HEK293 (cell line): ENCODE measurements around the gene CCDC69.

Experiments
- EGR2 ChIP-seq: fragments of 450-650 bp; formaldehyde crosslinking; IDR thresholded peaks from 2 replicates; pipeline ENCODE4 v1.5.1; 2016; ENCODE audit warnings: low read depth, missing biosample characterization, missing genetic modification characterization
- IKZF3 ChIP-seq: fragments of 450-650 bp; IDR thresholded peaks from 2 replicates; pipeline ENCODE4 v1.5.0; 2018; ENCODE audit warnings: missing biosample characterization, mild to moderate bottlenecking, missing genetic modification characterization, moderate library complexity
- KLF1 ChIP-seq: fragments of 450-650 bp; formaldehyde crosslinking; IDR thresholded peaks from 2 replicates; pipeline ENCODE4 v1.5.1; 2016; ENCODE audit warnings: missing biosample characterization, missing genetic modification characterization
- KLF10 ChIP-seq: fragments of 450-650 bp; IDR thresholded peaks from 2 replicates; pipeline ENCODE4 v1.5.1; 2018; ENCODE audit warnings: missing biosample characterization, mild to moderate bottlenecking, missing genetic modification characterization
- KLF9 ChIP-seq: fragments of 450-650 bp; formaldehyde crosslinking; IDR thresholded peaks from 2 replicates; pipeline ENCODE4 v1.5.1; 2016; ENCODE audit warnings: missing biosample characterization, missing genetic modification characterization, low read depth
- MZF1 ChIP-seq: fragments of 450-650 bp; formaldehyde crosslinking; IDR thresholded peaks from 2 replicates; pipeline ENCODE4 v1.5.1; 2017; ENCODE audit warnings: missing biosample characterization, missing genetic modification characterization, borderline replicate concordance
- SP2 ChIP-seq: fragments of 450-650 bp; formaldehyde crosslinking; IDR thresholded peaks from 2 replicates; pipeline ENCODE4 v1.5.1; 2016; ENCODE audit warnings: missing biosample characterization, missing genetic modification characterization
- SP3 ChIP-seq: fragments of 450-650 bp; formaldehyde crosslinking; IDR thresholded peaks from 2 replicates; pipeline ENCODE4 v1.5.1; 2016; ENCODE audit warnings: missing biosample characterization, missing genetic modification characterization
- ZBTB20 ChIP-seq: fragments of 450-650 bp; formaldehyde crosslinking; IDR thresholded peaks from 2 replicates; pipeline ENCODE4 v1.5.1; 2016; ENCODE audit warnings: missing biosample characterization, missing genetic modification characterization
- ZBTB48 ChIP-seq: fragments of 450-650 bp; formaldehyde crosslinking; IDR thresholded peaks from 2 replicates; pipeline ENCODE4 v1.5.1; 2016; ENCODE audit warnings: missing biosample characterization, missing genetic modification characterization
- ZNF121 ChIP-seq: fragments of 450-650 bp; formaldehyde crosslinking; IDR thresholded peaks from 2 replicates; pipeline ENCODE4 v1.5.1; 2016; ENCODE audit warnings: missing biosample characterization, missing genetic modification characterization
- ZNF133 ChIP-seq: fragments of 450-650 bp; formaldehyde crosslinking; IDR thresholded peaks from 2 replicates; pipeline ENCODE4 v1.5.1; 2016; ENCODE audit warnings: missing biosample characterization, missing genetic modification characterization
- ZNF169 ChIP-seq: fragments of 450-650 bp; formaldehyde crosslinking; IDR thresholded peaks from 2 replicates; pipeline ENCODE4 v1.5.1; 2016; ENCODE audit warnings: missing biosample characterization, missing genetic modification characterization
- ZNF174 ChIP-seq: fragments of 450-650 bp; formaldehyde crosslinking; IDR thresholded peaks from 2 replicates; pipeline ENCODE4 v1.5.0; 2017; ENCODE audit warnings: missing biosample characterization, mild to moderate bottlenecking, missing genetic modification characterization
- ZNF214 ChIP-seq: fragments of 450-650 bp; formaldehyde crosslinking; IDR thresholded peaks from 2 replicates; pipeline ENCODE4 v1.5.1; 2017; ENCODE audit warnings: missing biosample characterization, mild to moderate bottlenecking, missing genetic modification characterization, borderline replicate concordance
- ZNF23 ChIP-seq: fragments of 450-650 bp; formaldehyde crosslinking; IDR thresholded peaks from 2 replicates; pipeline ENCODE4 v1.5.1; 2016; ENCODE audit warnings: missing biosample characterization, missing genetic modification characterization, borderline replicate concordance
- ZNF311 ChIP-seq: fragments of 450-650 bp; formaldehyde crosslinking; IDR thresholded peaks from 2 replicates; pipeline ENCODE4 v1.5.1; 2017; ENCODE audit warnings: missing biosample characterization, missing genetic modification characterization, borderline replicate concordance
- ZNF324 ChIP-seq: fragments of 450-650 bp; formaldehyde crosslinking; IDR thresholded peaks from 2 replicates; pipeline ENCODE4 v1.5.1; 2016; ENCODE audit warnings: missing biosample characterization, missing genetic modification characterization
- ZNF341 ChIP-seq: fragments of 450-650 bp; formaldehyde crosslinking; IDR thresholded peaks from 2 replicates; pipeline ENCODE4; 2016; ENCODE audit warnings: low read depth, missing biosample characterization, missing genetic modification characterization
- ZNF354C ChIP-seq: fragments of 450-650 bp; formaldehyde crosslinking; IDR thresholded peaks from 2 replicates; pipeline ENCODE4 v1.5.1; 2016; ENCODE audit warnings: missing biosample characterization, missing genetic modification characterization, low read depth, borderline replicate concordance
- ZNF426 ChIP-seq: fragments of 450-650 bp; formaldehyde crosslinking; IDR thresholded peaks from 2 replicates; pipeline ENCODE4 v1.5.1; 2017; ENCODE audit warnings: missing biosample characterization, missing genetic modification characterization, mild to moderate bottlenecking, inconsistent platforms, moderate library complexity
- ZNF571 ChIP-seq: fragments of 450-650 bp; formaldehyde crosslinking; IDR thresholded peaks from 2 replicates; pipeline ENCODE4 v1.5.0; 2017; ENCODE audit warnings: missing biosample characterization, missing genetic modification characterization
- ZNF596 ChIP-seq: fragments of 450-650 bp; IDR thresholded peaks from 2 replicates; pipeline ENCODE4 v1.5.0; 2018; ENCODE audit warnings: missing biosample characterization, mild to moderate bottlenecking, missing genetic modification characterization, moderate library complexity
- ZNF626 ChIP-seq: fragments of 450-650 bp; sonication (Bioruptor Pico); formaldehyde crosslinking; IDR thresholded peaks from 2 replicates; pipeline ENCODE4 v1.5.1; 2018; ENCODE audit warnings: missing biosample characterization, missing genetic modification characterization, inconsistent platforms
- ZNF776 ChIP-seq: fragments of 450-650 bp; formaldehyde crosslinking; IDR thresholded peaks from 2 replicates; pipeline ENCODE4 v1.5.0; 2017; ENCODE audit warnings: missing biosample characterization, missing genetic modification characterization, borderline replicate concordance
- ZNF792 ChIP-seq: fragments of 450-650 bp; formaldehyde crosslinking; IDR thresholded peaks from 2 replicates; pipeline ENCODE4 v1.5.1; 2016; ENCODE audit warnings: missing biosample characterization, missing genetic modification characterization
- ZSCAN30 ChIP-seq: fragments of 450-650 bp; IDR thresholded peaks from 2 replicates; pipeline ENCODE4 v1.5.1; 2018; ENCODE audit warnings: missing biosample characterization, mild to moderate bottlenecking, missing genetic modification characterization, moderate library complexity
- TF ChIP-seq, protein P1 (sequence below): fragments of 450-650 bp; formaldehyde crosslinking; IDR thresholded peaks from 2 replicates; pipeline ENCODE4 v1.5.1; 2016; ENCODE audit warnings: missing biosample characterization, missing genetic modification characterization
- TF ChIP-seq, protein P2 (sequence below): IDR thresholded peaks from 2 replicates; pipeline ENCODE4 v1.6.1; 2011; ENCODE audit warnings: mild to moderate bottlenecking, low read depth, low read length, borderline replicate concordance
- TF ChIP-seq, protein P3 (sequence below): fragments of 450-650 bp; formaldehyde crosslinking; IDR thresholded peaks from 2 replicates; pipeline ENCODE4 v1.5.1; 2016; ENCODE audit warnings: missing biosample characterization, missing genetic modification characterization
- TF ChIP-seq, protein P4 (sequence below): fragments of 450-650 bp; formaldehyde crosslinking; IDR thresholded peaks from 2 replicates; pipeline ENCODE4 v1.5.1; 2016; ENCODE audit warnings: missing biosample characterization, missing genetic modification characterization, borderline replicate concordance

Gene CCDC69

DNA sequence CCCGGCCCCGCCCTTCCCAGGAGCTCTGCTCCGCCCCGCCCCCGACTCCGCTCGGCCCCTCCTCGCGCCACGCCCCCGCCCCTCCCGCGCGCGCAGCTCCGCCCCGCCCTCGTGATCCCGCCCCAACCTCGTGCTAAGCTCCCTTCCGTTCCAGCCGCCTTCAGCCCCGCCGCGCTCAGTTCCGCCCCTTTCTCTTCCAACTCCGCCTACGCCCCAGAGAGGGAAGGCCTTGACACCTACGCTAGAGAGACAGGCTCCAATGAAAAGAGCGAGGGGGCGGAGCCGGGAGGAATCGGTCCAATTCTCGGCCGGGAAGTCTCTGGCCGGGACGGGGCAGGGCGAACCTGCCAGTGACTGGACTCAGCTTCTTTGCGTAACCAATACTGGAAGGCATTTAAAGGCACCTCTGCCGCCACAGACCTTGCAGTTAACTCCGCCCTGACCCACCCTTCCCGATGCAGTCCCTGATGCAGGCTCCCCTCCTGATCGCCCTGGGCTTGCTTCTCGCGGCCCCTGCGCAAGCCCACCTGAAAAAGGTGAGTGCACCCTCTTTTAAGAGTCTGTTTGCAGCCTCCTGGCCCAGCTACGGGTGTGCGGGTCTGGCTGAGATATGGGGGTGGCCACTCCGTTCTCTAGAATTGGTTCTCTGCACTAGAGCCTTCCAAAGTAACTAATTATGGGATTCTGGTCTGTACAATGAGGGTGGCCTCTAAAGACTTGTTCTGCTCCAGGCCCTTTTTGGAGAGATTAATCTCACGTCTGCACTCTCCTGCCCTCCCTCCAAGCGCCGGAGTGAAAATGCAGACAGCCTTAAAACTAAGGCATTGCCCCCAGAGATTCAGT is 29.1 kb upstream of the CCDC69 start, which contains the start of gene GM2A (continued):
- TF ChIP-seq, protein P1, sequence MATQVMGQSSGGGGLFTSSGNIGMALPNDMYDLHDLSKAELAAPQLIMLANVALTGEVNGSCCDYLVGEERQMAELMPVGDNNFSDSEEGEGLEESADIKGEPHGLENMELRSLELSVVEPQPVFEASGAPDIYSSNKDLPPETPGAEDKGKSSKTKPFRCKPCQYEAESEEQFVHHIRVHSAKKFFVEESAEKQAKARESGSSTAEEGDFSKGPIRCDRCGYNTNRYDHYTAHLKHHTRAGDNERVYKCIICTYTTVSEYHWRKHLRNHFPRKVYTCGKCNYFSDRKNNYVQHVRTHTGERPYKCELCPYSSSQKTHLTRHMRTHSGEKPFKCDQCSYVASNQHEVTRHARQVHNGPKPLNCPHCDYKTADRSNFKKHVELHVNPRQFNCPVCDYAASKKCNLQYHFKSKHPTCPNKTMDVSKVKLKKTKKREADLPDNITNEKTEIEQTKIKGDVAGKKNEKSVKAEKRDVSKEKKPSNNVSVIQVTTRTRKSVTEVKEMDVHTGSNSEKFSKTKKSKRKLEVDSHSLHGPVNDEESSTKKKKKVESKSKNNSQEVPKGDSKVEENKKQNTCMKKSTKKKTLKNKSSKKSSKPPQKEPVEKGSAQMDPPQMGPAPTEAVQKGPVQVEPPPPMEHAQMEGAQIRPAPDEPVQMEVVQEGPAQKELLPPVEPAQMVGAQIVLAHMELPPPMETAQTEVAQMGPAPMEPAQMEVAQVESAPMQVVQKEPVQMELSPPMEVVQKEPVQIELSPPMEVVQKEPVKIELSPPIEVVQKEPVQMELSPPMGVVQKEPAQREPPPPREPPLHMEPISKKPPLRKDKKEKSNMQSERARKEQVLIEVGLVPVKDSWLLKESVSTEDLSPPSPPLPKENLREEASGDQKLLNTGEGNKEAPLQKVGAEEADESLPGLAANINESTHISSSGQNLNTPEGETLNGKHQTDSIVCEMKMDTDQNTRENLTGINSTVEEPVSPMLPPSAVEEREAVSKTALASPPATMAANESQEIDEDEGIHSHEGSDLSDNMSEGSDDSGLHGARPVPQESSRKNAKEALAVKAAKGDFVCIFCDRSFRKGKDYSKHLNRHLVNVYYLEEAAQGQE (tag by site-specific recombination) = no peak
- no peak for TF ChIP-seq ZNF354C (tag by site-specific recombination)
- TF ChIP-seq SP2 (tag by site-specific recombination) = peak; percentile 99
- TF ChIP-seq ZNF214 (tag by site-specific recombination) = no peak
- TF ChIP-seq ZNF133 (tag by site-specific recombination) = no peak
- no peak for TF ChIP-seq ZNF776 (tag by site-specific recombination)
- TF ChIP-seq ZNF324 (tag by site-specific recombination) = no peak
- TF ChIP-seq IKZF3 (tag by site-specific recombination) = no peak
- TF ChIP-seq EGR2 = peak; percentile 92
- no peak for TF ChIP-seq ZNF23 (tag by site-specific recombination)
- TF ChIP-seq ZNF121 (tag by site-specific recombination) = no peak
- TF ChIP-seq, protein P2, sequence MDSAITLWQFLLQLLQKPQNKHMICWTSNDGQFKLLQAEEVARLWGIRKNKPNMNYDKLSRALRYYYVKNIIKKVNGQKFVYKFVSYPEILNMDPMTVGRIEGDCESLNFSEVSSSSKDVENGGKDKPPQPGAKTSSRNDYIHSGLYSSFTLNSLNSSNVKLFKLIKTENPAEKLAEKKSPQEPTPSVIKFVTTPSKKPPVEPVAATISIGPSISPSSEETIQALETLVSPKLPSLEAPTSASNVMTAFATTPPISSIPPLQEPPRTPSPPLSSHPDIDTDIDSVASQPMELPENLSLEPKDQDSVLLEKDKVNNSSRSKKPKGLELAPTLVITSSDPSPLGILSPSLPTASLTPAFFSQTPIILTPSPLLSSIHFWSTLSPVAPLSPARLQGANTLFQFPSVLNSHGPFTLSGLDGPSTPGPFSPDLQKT = no peak
- TF ChIP-seq MZF1 (tag by site-specific recombination) = no peak
- peak; percentile 49; the same call in 1 of the 2 replicates for TF ChIP-seq KLF1 (tag by site-specific recombination)
- TF ChIP-seq, protein P3, sequence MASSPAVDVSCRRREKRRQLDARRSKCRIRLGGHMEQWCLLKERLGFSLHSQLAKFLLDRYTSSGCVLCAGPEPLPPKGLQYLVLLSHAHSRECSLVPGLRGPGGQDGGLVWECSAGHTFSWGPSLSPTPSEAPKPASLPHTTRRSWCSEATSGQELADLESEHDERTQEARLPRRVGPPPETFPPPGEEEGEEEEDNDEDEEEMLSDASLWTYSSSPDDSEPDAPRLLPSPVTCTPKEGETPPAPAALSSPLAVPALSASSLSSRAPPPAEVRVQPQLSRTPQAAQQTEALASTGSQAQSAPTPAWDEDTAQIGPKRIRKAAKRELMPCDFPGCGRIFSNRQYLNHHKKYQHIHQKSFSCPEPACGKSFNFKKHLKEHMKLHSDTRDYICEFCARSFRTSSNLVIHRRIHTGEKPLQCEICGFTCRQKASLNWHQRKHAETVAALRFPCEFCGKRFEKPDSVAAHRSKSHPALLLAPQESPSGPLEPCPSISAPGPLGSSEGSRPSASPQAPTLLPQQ (tag by site-specific recombination) = no peak
- TF ChIP-seq ZSCAN30 (tag by site-specific recombination) = no peak
- no peak for TF ChIP-seq ZBTB20 (tag by site-specific recombination)
- TF ChIP-seq ZNF426 = no peak
- TF ChIP-seq ZNF311 (tag by site-specific recombination) = no peak
- peak; percentile 66; the same call in 1 of the 2 replicates for TF ChIP-seq ZNF341 (tag by site-specific recombination)
- TF ChIP-seq ZNF174 (tag by site-specific recombination) = no peak
- no peak for TF ChIP-seq KLF10
- no peak for TF ChIP-seq ZNF792 (tag by site-specific recombination)
- TF ChIP-seq KLF9 = peak; percentile 68
- peak; percentile 67; the same call in 1 of the 2 replicates for TF ChIP-seq ZNF596
- TF ChIP-seq ZNF169 = no peak
- no peak for TF ChIP-seq ZBTB48
- no peak for TF ChIP-seq ZNF626 (tag by site-specific recombination)
- no peak for TF ChIP-seq ZNF571
- TF ChIP-seq, protein P4, sequence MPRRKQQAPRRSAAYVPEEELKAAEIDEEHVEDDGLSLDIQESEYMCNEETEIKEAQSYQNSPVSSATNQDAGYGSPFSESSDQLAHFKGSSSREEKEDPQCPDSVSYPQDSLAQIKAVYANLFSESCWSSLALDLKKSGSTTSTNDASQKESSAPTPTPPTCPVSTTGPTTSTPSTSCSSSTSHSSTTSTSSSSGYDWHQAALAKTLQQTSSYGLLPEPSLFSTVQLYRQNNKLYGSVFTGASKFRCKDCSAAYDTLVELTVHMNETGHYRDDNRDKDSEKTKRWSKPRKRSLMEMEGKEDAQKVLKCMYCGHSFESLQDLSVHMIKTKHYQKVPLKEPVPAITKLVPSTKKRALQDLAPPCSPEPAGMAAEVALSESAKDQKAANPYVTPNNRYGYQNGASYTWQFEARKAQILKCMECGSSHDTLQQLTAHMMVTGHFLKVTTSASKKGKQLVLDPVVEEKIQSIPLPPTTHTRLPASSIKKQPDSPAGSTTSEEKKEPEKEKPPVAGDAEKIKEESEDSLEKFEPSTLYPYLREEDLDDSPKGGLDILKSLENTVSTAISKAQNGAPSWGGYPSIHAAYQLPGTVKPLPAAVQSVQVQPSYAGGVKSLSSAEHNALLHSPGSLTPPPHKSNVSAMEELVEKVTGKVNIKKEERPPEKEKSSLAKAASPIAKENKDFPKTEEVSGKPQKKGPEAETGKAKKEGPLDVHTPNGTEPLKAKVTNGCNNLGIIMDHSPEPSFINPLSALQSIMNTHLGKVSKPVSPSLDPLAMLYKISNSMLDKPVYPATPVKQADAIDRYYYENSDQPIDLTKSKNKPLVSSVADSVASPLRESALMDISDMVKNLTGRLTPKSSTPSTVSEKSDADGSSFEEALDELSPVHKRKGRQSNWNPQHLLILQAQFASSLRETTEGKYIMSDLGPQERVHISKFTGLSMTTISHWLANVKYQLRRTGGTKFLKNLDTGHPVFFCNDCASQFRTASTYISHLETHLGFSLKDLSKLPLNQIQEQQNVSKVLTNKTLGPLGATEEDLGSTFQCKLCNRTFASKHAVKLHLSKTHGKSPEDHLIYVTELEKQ (tag by site-specific recombination) = no peak
- TF ChIP-seq SP3 (tag by site-specific recombination) = peak; percentile 96
